CD4-positive, alpha-beta memory T cell (primary cell): ENCODE data around the gene TET2. TPM values are rescaled to one million over a fixed set of nuclear protein-coding genes. Genes with fewer than 3 reads are reported as not detected.

Experiments used
- CTCF ChIA-PET: fragments of 350-600 bp; sonication (Branson Sonifier 250); formaldehyde crosslinking; loops from one replicate; lab custom pipeline; 2021; ENCODE audit warnings: inconsistent platforms; ENCODE audit not compliant: partially characterized antibody; lab: Charles Lee
- POLR2A ChIA-PET: fragments of 350-600 bp; sonication (Branson Sonifier 250); formaldehyde crosslinking; loops from one replicate; lab custom pipeline; 2021; ENCODE audit not compliant: partially characterized antibody; lab: Charles Lee
- DNase-seq, 5 donors: peaks; one replicate each; pipeline versions ENCODE4 v3.0.0 to v3.0.0-alpha.2; 2020 to 2022; ENCODE audit warnings: mixed read lengths in 1 of 5
- H3K27ac ChIP-seq: one replicate; pipeline ENCODE4 v1.7.0; 2013; ENCODE audit warnings: low read depth, low read length
- H3K27me3 ChIP-seq: 2 replicates; pipeline ENCODE4 v1.7.0; 2013; ENCODE audit warnings: mild to moderate bottlenecking, low read length, moderate library complexity; ENCODE audit not compliant: insufficient read depth
- H3K36me3 ChIP-seq: 2 replicates; pipeline ENCODE4 v1.7.0; 2013; ENCODE audit warnings: mild to moderate bottlenecking, low read length, moderate library complexity; ENCODE audit not compliant: insufficient read depth
- H3K4me1 ChIP-seq: 2 replicates; pipeline ENCODE4 v1.7.0; 2013; ENCODE audit warnings: mild to moderate bottlenecking, low read length, moderate library complexity; ENCODE audit not compliant: insufficient read depth
- H3K4me3 ChIP-seq, 2 donors: one replicate each; pipeline ENCODE4 v1.7.0; 2013; ENCODE audit warnings: low read length in 2 of 2, mild to moderate bottlenecking in 1 of 2
- H3K9me3 ChIP-seq, 2 donors: one replicate each; pipeline ENCODE4 v1.7.0; 2013; ENCODE audit warnings: low read length in 2 of 2, control low read depth in 1 of 2; ENCODE audit not compliant: control insufficient read depth in 1 of 2
- H3K27ac Mint-ChIP-seq, 7 donors: one replicate each; pipeline ENCODE4 v1.8.0; 2020 to 2021; ENCODE audit warnings: mixed read lengths in 7 of 7, mild to moderate bottlenecking in 6 of 7, inconsistent platforms in 3 of 7, moderate library complexity in 3 of 7
- H3K27me3 Mint-ChIP-seq, 2 donors: one replicate each; pipeline ENCODE4 v1.8.0; 2020 to 2021; ENCODE audit warnings: mixed read lengths in 2 of 2
- H3K36me3 Mint-ChIP-seq, 2 donors: one replicate each; pipeline ENCODE4 v1.8.0; 2020 to 2021; ENCODE audit warnings: mixed read lengths in 2 of 2, inconsistent platforms in 1 of 2, mild to moderate bottlenecking in 1 of 2
- H3K4me1 Mint-ChIP-seq, 4 donors: one replicate each; pipeline ENCODE4 v1.8.0; 2020 to 2021; ENCODE audit warnings: mixed read lengths in 4 of 4, mild to moderate bottlenecking in 1 of 4
- H3K4me3 Mint-ChIP-seq, 8 donors: one replicate each; pipeline ENCODE4 v1.8.0; 2020 to 2021; ENCODE audit warnings: mixed read lengths in 8 of 8, mild to moderate bottlenecking in 7 of 8, moderate library complexity in 6 of 8, inconsistent platforms in 3 of 8
- H3K9me3 Mint-ChIP-seq, 8 donors: one replicate each; pipeline ENCODE4 v1.8.0; 2020 to 2021; ENCODE audit warnings: mixed read lengths in 8 of 8, mild to moderate bottlenecking in 5 of 8, inconsistent platforms in 3 of 8, moderate library complexity in 1 of 8
- intact Hi-C: fragments of 100-400 bp; cut with micrococcal nuclease; formaldehyde crosslinking; loops from one replicate; pipeline ENCODE4 v1.15.1; 2023
- polyA plus RNA-seq, 2 donors: library from polyadenylated mRNA; unstranded; fragments of 300-500 nt; fragmentation: Illumina TruSeq; gene quantifications; one replicate each; pipeline ENCODE4 v1.2.3, GENCODE V29; 2021
- total RNA-seq, 2 experiments: library from RNA; stranded (reverse); gene quantifications; one replicate each; pipeline ENCODE4 v1.2.3, GENCODE V29; 2021

Gene TET2
- total and polyA plus RNA-seq, 4 experiments from 2014 or later: 9.7 to 20.7 (median 16.9) TPM

DNA sequence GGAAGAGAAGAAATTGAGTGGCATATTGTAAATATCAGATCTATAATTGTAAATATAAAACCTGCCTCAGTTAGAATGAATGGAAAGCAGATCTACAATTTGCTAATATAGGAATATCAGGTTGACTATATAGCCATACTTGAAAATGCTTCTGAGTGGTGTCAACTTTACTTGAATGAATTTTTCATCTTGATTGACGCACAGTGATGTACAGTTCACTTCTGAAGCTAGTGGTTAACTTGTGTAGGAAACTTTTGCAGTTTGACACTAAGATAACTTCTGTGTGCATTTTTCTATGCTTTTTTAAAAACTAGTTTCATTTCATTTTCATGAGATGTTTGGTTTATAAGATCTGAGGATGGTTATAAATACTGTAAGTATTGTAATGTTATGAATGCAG, 132.6 kb downstream of the TET2 start:
- intact Hi-C loops: no loop called here
- H3K36me3 ChIP-seq: peaks cover 14% of the 10 kb centered on the region
- ChIA-PET POLR2A (no interaction called here), CTCF (no interaction called here)
- no peaks in the 10 kb centered on the region for H3K27me3 ChIP-seq
- Mint-ChIP-seq H3K9me3 (no peaks in the 10 kb centered on the region), H3K36me3 (peaks cover 22 to 26% of the 10 kb centered on the region in 2 donors), H3K27ac (peak overlapping the region in 2 of 7 donors; percentile 0 to 24), H3K4me1 (peaks cover 0 to 6% (median 2%) of the 10 kb centered on the region in 4 donors), H3K27me3 (no peaks in the 10 kb centered on the region), H3K4me3 (no peak overlapping the region)
- no peak for DNase-seq
- H3K4me1 ChIP-seq: no peaks in the 10 kb centered on the region
- H3K27ac ChIP-seq: no peak overlapping the region
- no peak overlapping the region for H3K4me3 ChIP-seq
- no peaks in the 10 kb centered on the region for H3K9me3 ChIP-seq

- H3K36me3 ChIP-seq: peaks cover 10% of the 10 kb centered on the region
- H3K36me3 Mint-ChIP-seq: peaks cover 10 to 14% of the 10 kb centered on the region in 2 donors
- intact Hi-C loops: no loop called here
- H3K4me3 Mint-ChIP-seq: no peak overlapping the region
- no peaks in the 10 kb centered on the region for H3K4me1 ChIP-seq
- H3K4me1 Mint-ChIP-seq: peaks cover 0 to 6% (median 2%) of the 10 kb centered on the region in 4 donors
- POLR2A ChIA-PET: no interaction called here
- peaks cover 0 to 4% (median 0%) of the 10 kb centered on the region in 8 donors for H3K9me3 Mint-ChIP-seq
- CTCF ChIA-PET: no interaction called here
- no peaks in the 10 kb centered on the region for H3K27me3 ChIP-seq
- no peak overlapping the region for H3K27ac ChIP-seq
- no peaks in the 10 kb centered on the region for H3K27me3 Mint-ChIP-seq
- no peak for DNase-seq
- H3K4me3 ChIP-seq: no peak overlapping the region
- no peaks in the 10 kb centered on the region for H3K9me3 ChIP-seq
- H3K27ac Mint-ChIP-seq: peak overlapping the region in 4 of 7 donors; percentile 2 to 76 (median 36)
Observed at GRCh38 chr4:105280338-105281123, 133.9 kb downstream of the TET2 start.

DNA sequence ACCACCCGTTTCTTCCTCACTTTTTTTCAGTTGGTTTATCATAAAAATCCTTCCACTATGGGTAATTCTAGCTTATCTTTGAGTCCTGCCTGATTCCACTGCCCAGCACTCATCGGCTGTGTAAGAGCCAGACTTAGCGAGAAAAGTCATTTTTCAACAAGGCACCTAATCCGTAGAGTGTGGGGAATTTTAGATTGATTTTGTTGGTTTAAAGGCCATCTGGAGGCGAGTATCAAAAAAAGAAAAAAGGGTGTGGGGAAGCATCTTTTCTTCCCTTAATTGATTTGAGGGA, 134.4 kb downstream of the TET2 start:
- intact Hi-C loops: no loop called here
- Histone ChIP-seq H3K36me3 (peaks cover 4% of the 10 kb centered on the region), H3K27me3 (no peaks in the 10 kb centered on the region), H3K4me3 (no peak overlapping the region), H3K27ac (no peak overlapping the region), H3K9me3 (no peaks in the 10 kb centered on the region), H3K4me1 (no peaks in the 10 kb centered on the region)
- H3K9me3 Mint-ChIP-seq: peaks cover 0 to 5% (median 0%) of the 10 kb centered on the region in 8 donors
- CTCF ChIA-PET: no interaction called here
- no peak for DNase-seq
- no peaks in the 10 kb centered on the region for H3K27me3 Mint-ChIP-seq
- peak overlapping the region in 1 of 7 donors; percentile 5 for H3K27ac Mint-ChIP-seq
- H3K4me3 Mint-ChIP-seq: no peak overlapping the region
- peaks cover 5 to 9% of the 10 kb centered on the region in 2 donors for H3K36me3 Mint-ChIP-seq
- peaks cover 0 to 6% (median 2%) of the 10 kb centered on the region in 4 donors for H3K4me1 Mint-ChIP-seq
- POLR2A ChIA-PET: no interaction called here

- H3K4me3 Mint-ChIP-seq: no peak overlapping the region
- no peak overlapping the region for H3K4me3 ChIP-seq
- no peak overlapping the region for H3K27ac ChIP-seq
- CTCF ChIA-PET: no interaction called here
- POLR2A ChIA-PET: no interaction called here
- peaks cover 0 to 7% (median 3%) of the 10 kb centered on the region in 4 donors for H3K4me1 Mint-ChIP-seq
- H3K36me3 Mint-ChIP-seq: peaks cover 0 to 3% of the 10 kb centered on the region in 2 donors
- H3K9me3 ChIP-seq: no peaks in the 10 kb centered on the region
- H3K27me3 ChIP-seq: no peaks in the 10 kb centered on the region
- no peaks in the 10 kb centered on the region for H3K4me1 ChIP-seq
- no peaks in the 10 kb centered on the region for H3K36me3 ChIP-seq
- intact Hi-C loops: no loop called here
- H3K27ac Mint-ChIP-seq: no peak overlapping the region
- no peaks in the 10 kb centered on the region for H3K27me3 Mint-ChIP-seq
- H3K9me3 Mint-ChIP-seq: peaks cover 0 to 15% (median 5%) of the 10 kb centered on the region in 8 donors
- DNase-seq: no peak
Observed at GRCh38 chr4:105282489-105282888, 135.8 kb downstream of the TET2 start.

DNA sequence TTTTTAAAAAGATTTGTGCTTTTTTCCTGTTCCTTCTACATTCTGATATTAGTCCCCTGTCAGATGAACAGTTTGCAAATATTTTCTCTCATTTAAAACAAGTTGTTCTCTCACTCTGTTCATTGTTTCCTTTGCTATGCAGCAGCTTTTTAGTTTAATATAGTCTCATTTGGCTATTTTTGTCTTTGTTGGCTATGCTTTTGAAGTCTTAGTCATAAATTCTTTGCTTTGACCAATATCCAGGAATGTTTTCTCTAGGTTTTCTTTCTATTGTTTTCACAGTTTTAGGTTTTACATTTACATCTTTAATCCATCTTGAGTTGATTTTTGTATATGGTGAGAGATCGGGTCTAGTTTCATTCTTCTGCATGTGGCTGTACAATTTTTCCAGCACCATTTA, 136.8 kb downstream of the TET2 start:
- Histone ChIP-seq H3K9me3 (peaks cover 0 to 4% of the 10 kb centered on the region in 2 donors), H3K4me1 (no peaks in the 10 kb centered on the region), H3K36me3 (no peaks in the 10 kb centered on the region), H3K27ac (no peak overlapping the region), H3K27me3 (no peaks in the 10 kb centered on the region), H3K4me3 (no peak overlapping the region)
- H3K4me1 Mint-ChIP-seq: peaks cover 0 to 5% (median 2%) of the 10 kb centered on the region in 4 donors
- DNase-seq: no peak
- ChIA-PET CTCF (no interaction called here), POLR2A (no interaction called here)
- H3K27me3 Mint-ChIP-seq: no peaks in the 10 kb centered on the region
- H3K9me3 Mint-ChIP-seq: peaks cover 0 to 25% (median 13%) of the 10 kb centered on the region in 8 donors
- no peak overlapping the region for H3K4me3 Mint-ChIP-seq
- no peak overlapping the region for H3K27ac Mint-ChIP-seq
- intact Hi-C loops: no loop called here
- H3K36me3 Mint-ChIP-seq: peaks cover 0 to 3% of the 10 kb centered on the region in 2 donors

DNA sequence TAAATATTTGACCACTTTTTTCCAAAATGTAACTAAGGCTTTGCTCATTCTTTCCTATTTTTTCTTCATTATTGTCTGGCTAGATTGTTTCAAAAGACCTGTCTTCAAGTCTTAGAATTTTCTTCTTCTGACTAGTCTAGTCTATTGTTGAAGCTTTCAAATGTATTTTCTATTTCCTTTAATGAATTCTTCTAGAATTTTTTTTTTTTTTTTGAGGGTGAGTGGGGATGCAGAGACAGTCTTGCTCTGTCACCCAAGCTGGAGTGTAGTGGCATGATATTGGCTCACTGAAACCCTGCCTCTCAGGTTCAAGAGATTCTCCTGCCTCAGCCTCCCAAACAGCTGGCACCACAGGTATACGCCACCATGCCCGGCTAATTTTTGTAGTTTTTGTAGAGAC, 141.4 kb downstream of the TET2 start:
- no peak overlapping the region for H3K4me3 ChIP-seq
- no peak overlapping the region for H3K27ac ChIP-seq
- ChIA-PET CTCF (no interaction called here), POLR2A (no interaction called here)
- Mint-ChIP-seq H3K4me1 (peaks cover 0 to 4% (median 2%) of the 10 kb centered on the region in 4 donors), H3K4me3 (no peak overlapping the region), H3K27ac (no peak overlapping the region), H3K9me3 (peaks cover 0 to 31% (median 19%) of the 10 kb centered on the region in 8 donors), H3K36me3 (peaks cover 5% of the 10 kb centered on the region in 2 donors), H3K27me3 (no peaks in the 10 kb centered on the region)
- no peak for DNase-seq
- no peaks in the 10 kb centered on the region for H3K4me1 ChIP-seq
- no peaks in the 10 kb centered on the region for H3K36me3 ChIP-seq
- intact Hi-C loops: no loop called here
- peaks cover 0 to 4% of the 10 kb centered on the region in 2 donors for H3K9me3 ChIP-seq
- H3K27me3 ChIP-seq: no peaks in the 10 kb centered on the region

DNA sequence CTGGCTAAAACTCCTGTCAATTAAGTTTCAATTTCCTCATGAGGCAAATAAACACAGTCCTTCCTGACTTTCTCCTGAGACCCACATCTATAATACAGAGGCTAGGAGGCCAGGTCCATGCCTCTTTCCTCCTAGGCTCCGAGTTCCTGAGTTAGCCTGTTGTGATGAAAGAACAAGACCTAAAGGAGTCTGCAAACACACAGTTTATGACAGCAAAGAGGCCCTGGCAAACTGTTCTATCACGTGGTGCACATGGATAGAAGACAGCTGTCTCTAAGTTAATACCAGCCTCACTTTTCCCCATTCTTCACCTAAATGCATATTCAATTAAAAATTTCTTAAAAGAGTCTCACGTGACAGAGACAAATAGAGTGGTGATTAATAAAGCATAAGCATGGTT, 145.2 kb downstream of the TET2 start:
- no peaks in the 10 kb centered on the region for H3K27me3 ChIP-seq
- no peak overlapping the region for H3K27ac ChIP-seq
- no peak overlapping the region for H3K4me3 Mint-ChIP-seq
- POLR2A ChIA-PET: no interaction called here
- no peak overlapping the region for H3K27ac Mint-ChIP-seq
- peaks cover 1 to 2% of the 10 kb centered on the region in 2 donors for H3K27me3 Mint-ChIP-seq
- CTCF ChIA-PET: no interaction called here
- no peaks in the 10 kb centered on the region for H3K4me1 ChIP-seq
- peaks cover 3 to 25% (median 16%) of the 10 kb centered on the region in 8 donors for H3K9me3 Mint-ChIP-seq
- no peak for DNase-seq
- intact Hi-C loops: no loop called here
- peaks cover 0 to 4% of the 10 kb centered on the region in 2 donors for H3K9me3 ChIP-seq
- H3K4me3 ChIP-seq: no peak overlapping the region
- peaks cover 2 to 9% of the 10 kb centered on the region in 2 donors for H3K36me3 Mint-ChIP-seq
- H3K36me3 ChIP-seq: no peaks in the 10 kb centered on the region
- peaks cover 0 to 3% (median under 1%) of the 10 kb centered on the region in 4 donors for H3K4me1 Mint-ChIP-seq
